ENCODE results near the gene TRAIP.
"Not testable (repeated sequence)": the region's sequence is repeated elsewhere in the genome, so short reads cannot be mapped to it uniquely, and the experiment has no call there.

Gene TRAIP

GRCh38 chr3:49856181-49857005 lies at the start of gene TRAIP:
Gene TRAIP, minus strand, starts transcription at chr3:49856564. Its CDS starts 111 bp downstream, at chr3:49856453.
- DNase-seq (ENCODE audit: low read depth): peak; percentile 91

GRCh38 chr3:49904448-49904847 lies 48.1 kb upstream of the TRAIP start:
- not testable (repeated sequence) for DNase-seq (ENCODE audit: low read depth)

GRCh38 chr3:49903451-49904424 lies 47.4 kb upstream of the TRAIP start, which contains the start of gene MST1R:
Gene MST1R, minus strand, starts transcription at chr3:49903873. Its CDS starts 264 bp downstream, at chr3:49903609.
- DNase-seq (ENCODE audit: low read depth): peak; percentile 69

- DNase-seq (ENCODE audit: low read depth): no peak
These were observed 46.4 kb upstream of the TRAIP start for GRCh38 chr3:49902511-49903345.

- no peak for DNase-seq (ENCODE audit: low read depth)
These were observed 45.3 kb upstream of the TRAIP start for GRCh38 chr3:49901366-49902339.

- DNase-seq (ENCODE audit: low read depth): no peak
These were observed 44.3 kb upstream of the TRAIP start for GRCh38 chr3:49900491-49901153.

GRCh38 chr3:49899815-49900214 lies 43.5 kb upstream of the TRAIP start:
- DNase-seq (ENCODE audit: low read depth): no peak

GRCh38 chr3:49898991-49899390 lies 42.6 kb upstream of the TRAIP start:
- DNase-seq (ENCODE audit: low read depth): no peak

GRCh38 chr3:49896345-49896744 lies 40.0 kb upstream of the TRAIP start:
- DNase-seq (ENCODE audit: low read depth): no peak

- DNase-seq (ENCODE audit: low read depth): no peak
These were observed 39.4 kb upstream of the TRAIP start for GRCh38 chr3:49895791-49896190.

GRCh38 chr3:49889296-49889695 lies 32.9 kb upstream of the TRAIP start:
- DNase-seq (ENCODE audit: low read depth): no peak

GRCh38 chr3:49886922-49887265 lies 30.5 kb upstream of the TRAIP start:
- DNase-seq (ENCODE audit: low read depth): no peak

- no peak for DNase-seq (ENCODE audit: low read depth)
These were observed 27.6 kb upstream of the TRAIP start for GRCh38 chr3:49883998-49884397.

GRCh38 chr3:49882166-49882565 lies 25.8 kb upstream of the TRAIP start:
- no peak for DNase-seq (ENCODE audit: low read depth)

GRCh38 chr3:49880581-49881315 lies 24.4 kb upstream of the TRAIP start:
- no peak for DNase-seq (ENCODE audit: low read depth)

- no peak for DNase-seq (ENCODE audit: low read depth)
These were observed 23.4 kb upstream of the TRAIP start for GRCh38 chr3:49879721-49880120.

- no peak for DNase-seq (ENCODE audit: low read depth)
These were observed 22.3 kb upstream of the TRAIP start for GRCh38 chr3:49878686-49879085.

GRCh38 chr3:49877716-49878115 lies 21.4 kb upstream of the TRAIP start:
- no peak for DNase-seq (ENCODE audit: low read depth)

- DNase-seq (ENCODE audit: low read depth): no peak
These were observed 20.2 kb upstream of the TRAIP start for GRCh38 chr3:49876567-49876966.
